M059J (cell line): ENCODE measurements around the gene SLC25A5. TPM values are rescaled to one million over a fixed set of nuclear protein-coding genes. Genes with fewer than 3 reads are reported as not detected.
A peak's percentile ranks its signal among the peaks of the same experiment; 100 is the strongest.
"Not testable (repeated sequence)": the region's sequence is repeated elsewhere in the genome, so short reads cannot be mapped to it uniquely, and the experiment has no call there.

Source experiments
- DNase-seq: peaks from one replicate; pipeline ENCODE4 v3.0.0-alpha.2; 2012; ENCODE audit warnings: low read depth
- total RNA-seq: library from RNA; depleted of rRNA; stranded (reverse); fragments of >200 nt; shearing (Covaris generic); gene quantifications from 2 replicates; pipeline ENCODE4 v1.2.3, GENCODE V29; 2014; rRNA removed

SLC25A5 gene
- 901 and 956 TPM in 2 replicates for total RNA-seq

GRCh38 chrX:119467842-119468550 lies at the start of gene SLC25A5:
TSS of gene SLC25A5 (plus strand) at chrX:119468444. CDS start at chrX:119468516, 72 bp downstream.
- peak; percentile 90 for DNase-seq

- no peak for DNase-seq
Observed at GRCh38 chrX:119419146-119419545, 49.1 kb upstream of the SLC25A5 start.

- no peak for DNase-seq
Observed at GRCh38 chrX:119419898-119420297, 48.3 kb upstream of the SLC25A5 start.

GRCh38 chrX:119421016-119421705 lies 47.1 kb upstream of the SLC25A5 start:
- DNase-seq = no peak

- no peak for DNase-seq
Observed at GRCh38 chrX:119423631-119424030, 44.6 kb upstream of the SLC25A5 start.

- no peak for DNase-seq
Observed at GRCh38 chrX:119424999-119425398, 43.2 kb upstream of the SLC25A5 start.

- DNase-seq = peak; percentile 80
Observed at GRCh38 chrX:119427024-119427794, 41.0 kb upstream of the SLC25A5 start.

- no peak for DNase-seq
Observed at GRCh38 chrX:119427795-119428185, 40.5 kb upstream of the SLC25A5 start.

- peak; percentile 74 for DNase-seq
Observed at GRCh38 chrX:119429471-119429870, 38.8 kb upstream of the SLC25A5 start.

GRCh38 chrX:119441295-119441694 lies 26.9 kb upstream of the SLC25A5 start:
- not testable (repeated sequence) for DNase-seq

- no peak for DNase-seq
Observed at GRCh38 chrX:119442286-119442685, 26.0 kb upstream of the SLC25A5 start.

GRCh38 chrX:119453202-119453601 lies 15.0 kb upstream of the SLC25A5 start:
- DNase-seq = no peak

- DNase-seq = no peak
Observed at GRCh38 chrX:119455264-119455663, 13.0 kb upstream of the SLC25A5 start.

- DNase-seq = peak; percentile 65
Observed at GRCh38 chrX:119459181-119459580, 9.1 kb upstream of the SLC25A5 start.

- no peak for DNase-seq
Observed at GRCh38 chrX:119465555-119465954, 2.7 kb upstream of the SLC25A5 start.

- no peak for DNase-seq
Observed at GRCh38 chrX:119466970-119467369, 1.3 kb upstream of the SLC25A5 start.

- no peak for DNase-seq
Observed at GRCh38 chrX:119467433-119467832, 811 bp upstream of the SLC25A5 start.

GRCh38 chrX:119468551-119469312 lies 488 bp downstream of the SLC25A5 start:
- peak; percentile 86 for DNase-seq

- DNase-seq = no peak
Observed at GRCh38 chrX:119469313-119469635, 1.0 kb downstream of the SLC25A5 start.

- no peak for DNase-seq
Observed at GRCh38 chrX:119474615-119475388, 6.6 kb downstream of the SLC25A5 start.
